ENCODE measurements around the gene RAPGEF4. TPM values are rescaled to one million over a fixed set of nuclear protein-coding genes. Genes with fewer than 3 reads are reported as not detected.

RAPGEF4 gene
- total and polyA plus RNA-seq, 12 donors = 1.2 to 11.2 (median 7.9) TPM

DNA sequence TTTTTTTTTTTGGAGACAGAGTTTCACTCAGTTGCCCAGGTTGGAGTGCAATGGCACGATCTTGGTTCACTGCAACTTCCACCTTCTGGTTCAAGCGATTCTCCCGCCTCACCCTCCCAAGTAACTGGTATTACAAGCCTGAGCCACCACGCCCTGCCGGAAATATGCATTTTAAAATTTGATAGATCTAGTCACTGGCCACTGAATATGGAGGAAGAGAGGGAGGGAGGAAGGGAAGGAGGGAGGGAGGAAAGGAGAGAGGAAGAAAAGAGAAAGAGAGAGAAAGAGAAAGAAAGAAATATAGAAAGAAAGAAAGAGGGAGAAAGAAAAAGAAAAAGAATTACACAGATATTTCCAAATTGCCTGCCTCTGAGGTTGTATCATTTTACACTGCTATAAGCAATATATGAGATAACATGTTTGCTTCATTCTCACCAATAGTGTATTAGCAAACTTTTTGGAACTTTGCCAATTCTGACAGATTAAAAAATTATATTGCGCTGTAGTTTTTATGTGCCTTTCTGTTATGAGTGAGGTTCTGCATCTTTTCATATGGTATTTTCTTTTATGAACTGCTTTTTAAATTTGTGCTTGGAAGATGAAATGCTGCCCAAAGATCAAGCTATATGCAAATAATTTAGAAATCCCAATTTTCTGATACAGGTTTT lies 178.8 kb downstream of the RAPGEF4 start:
- no peak overlapping the region for H3K4me3 ChIP-seq
- no peaks in the 10 kb centered on the region for H3K4me1 ChIP-seq
- intact Hi-C loops (cut with DNase I) = no loop called here
- H3K36me3 ChIP-seq = no peaks in the 10 kb centered on the region
- ATAC-seq (no peak), DNase-seq (no peak)
- no peak overlapping the region for H3K27ac ChIP-seq
- TF ChIP-seq, protein P1, sequence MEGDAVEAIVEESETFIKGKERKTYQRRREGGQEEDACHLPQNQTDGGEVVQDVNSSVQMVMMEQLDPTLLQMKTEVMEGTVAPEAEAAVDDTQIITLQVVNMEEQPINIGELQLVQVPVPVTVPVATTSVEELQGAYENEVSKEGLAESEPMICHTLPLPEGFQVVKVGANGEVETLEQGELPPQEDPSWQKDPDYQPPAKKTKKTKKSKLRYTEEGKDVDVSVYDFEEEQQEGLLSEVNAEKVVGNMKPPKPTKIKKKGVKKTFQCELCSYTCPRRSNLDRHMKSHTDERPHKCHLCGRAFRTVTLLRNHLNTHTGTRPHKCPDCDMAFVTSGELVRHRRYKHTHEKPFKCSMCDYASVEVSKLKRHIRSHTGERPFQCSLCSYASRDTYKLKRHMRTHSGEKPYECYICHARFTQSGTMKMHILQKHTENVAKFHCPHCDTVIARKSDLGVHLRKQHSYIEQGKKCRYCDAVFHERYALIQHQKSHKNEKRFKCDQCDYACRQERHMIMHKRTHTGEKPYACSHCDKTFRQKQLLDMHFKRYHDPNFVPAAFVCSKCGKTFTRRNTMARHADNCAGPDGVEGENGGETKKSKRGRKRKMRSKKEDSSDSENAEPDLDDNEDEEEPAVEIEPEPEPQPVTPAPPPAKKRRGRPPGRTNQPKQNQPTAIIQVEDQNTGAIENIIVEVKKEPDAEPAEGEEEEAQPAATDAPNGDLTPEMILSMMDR (IDR thresholded peaks at IDR 0.05) = no peak
- WGBS, 2 donors = 96% methylated on average over 6 of the region's 6 CpGs
- no peaks in the 10 kb centered on the region for H3K27me3 ChIP-seq
- H3K9me3 ChIP-seq = no peaks in the 10 kb centered on the region

DNA sequence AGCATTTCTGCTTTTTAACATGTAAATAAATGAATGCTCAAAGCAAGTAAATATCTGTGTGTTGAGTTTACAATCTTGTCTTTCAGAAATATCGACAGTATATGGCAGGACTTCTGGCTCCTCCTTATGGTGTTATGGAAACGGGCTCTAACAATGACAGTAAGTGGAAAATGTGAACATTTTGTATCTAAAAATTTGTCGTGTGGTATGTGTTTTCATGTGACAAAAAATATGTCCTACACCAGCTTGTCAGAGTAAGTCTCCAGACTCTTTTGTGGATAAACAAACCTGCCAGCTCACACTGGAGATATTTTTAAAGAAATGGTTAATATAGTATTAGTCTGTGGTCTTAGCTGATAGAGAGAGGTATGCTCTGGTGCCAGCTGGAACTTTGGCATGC lies 182.1 kb downstream of the RAPGEF4 start:
- no peak for ATAC-seq
- 75 to 77% methylated on average over 3 of the region's 3 CpGs for WGBS, 2 donors

DNA sequence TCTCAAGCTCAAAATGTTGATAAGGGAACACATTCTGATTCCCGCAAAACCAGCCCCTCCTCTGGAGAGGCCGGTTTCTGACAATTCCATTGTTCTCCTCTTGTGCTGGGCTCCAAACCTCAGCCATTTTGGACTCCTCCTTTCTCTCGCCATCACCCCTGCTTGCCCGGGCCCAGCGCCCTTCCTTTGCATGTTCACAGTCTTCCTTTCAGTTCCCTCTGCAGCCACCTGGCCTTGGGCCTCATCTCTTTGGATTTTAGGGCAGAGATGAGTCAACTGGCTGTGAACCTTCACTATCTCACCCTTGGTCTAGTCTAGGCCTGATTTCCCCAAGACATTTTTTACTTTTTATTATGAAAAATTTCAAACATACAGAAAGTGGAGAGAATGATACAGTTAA lies 184.1 kb downstream of the RAPGEF4 start:
- Histone ChIP-seq H3K27ac (no peak overlapping the region), H3K36me3 (no peaks in the 10 kb centered on the region), H3K9me3 (no peaks in the 10 kb centered on the region), H3K27me3 (no peaks in the 10 kb centered on the region), H3K4me1 (peaks cover 0 to 6% (median 0%) of the 10 kb centered on the region in 9 donors), H3K4me3 (no peak overlapping the region)
- TF ChIP-seq, protein P1 (IDR thresholded peaks at IDR 0.05) = no peak
- WGBS, 2 donors = 93 to 95% methylated on average over 5 of the region's 5 CpGs
- DNase-seq = no peak
- intact Hi-C loops (cut with DNase I) = no loop called here
- no peak for ATAC-seq

More for the DNA sequence above, 182.1 kb downstream of the RAPGEF4 start:
- Histone ChIP-seq H3K27me3 (no peaks in the 10 kb centered on the region), H3K4me1 (peaks cover 0 to 6% (median 0%) of the 10 kb centered on the region in 9 donors), H3K27ac (no peak overlapping the region), H3K4me3 (no peak overlapping the region), H3K36me3 (no peaks in the 10 kb centered on the region), H3K9me3 (no peaks in the 10 kb centered on the region)
- DNase-seq = no peak
- TF ChIP-seq, protein P1 (IDR thresholded peaks at IDR 0.05) = no peak
- intact Hi-C loops (cut with DNase I) = no loop called here

DNA sequence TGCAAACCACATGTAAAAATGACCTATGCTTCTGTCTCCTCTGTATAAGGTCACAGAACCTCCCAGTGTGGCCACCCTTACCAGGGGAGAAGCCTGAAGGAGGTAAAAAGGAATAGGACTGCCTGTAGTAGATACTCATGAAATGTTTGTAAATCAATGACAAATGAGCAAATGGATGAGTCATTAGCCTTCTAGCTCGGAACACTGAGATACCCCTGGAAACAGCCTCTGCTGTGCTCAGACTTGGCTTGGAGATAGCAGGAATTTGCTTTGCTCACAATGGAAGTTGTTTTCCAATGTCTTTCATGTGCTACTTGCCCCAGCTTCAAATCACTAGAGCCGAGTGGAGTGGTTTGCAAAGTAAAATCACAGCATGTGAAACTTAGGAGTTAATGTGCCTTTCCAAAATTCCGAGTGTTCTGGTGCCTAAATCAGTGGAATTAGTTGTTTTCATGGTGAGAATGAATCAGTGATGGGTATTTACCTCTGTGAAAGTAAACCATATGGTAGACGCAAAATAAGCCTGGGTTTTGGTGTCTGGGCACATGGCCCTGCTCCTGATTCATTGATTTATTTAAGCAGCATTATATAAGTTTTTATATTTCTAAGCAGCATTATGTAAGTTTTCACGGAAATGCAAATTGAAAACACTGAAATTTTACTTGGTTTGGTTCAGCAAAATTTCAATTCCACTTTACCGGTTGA lies 186.0 kb downstream of the RAPGEF4 start:
- no peaks in the 10 kb centered on the region for H3K36me3 ChIP-seq
- no peak overlapping the region for H3K27ac ChIP-seq
- no peak overlapping the region for H3K4me3 ChIP-seq
- TF ChIP-seq, protein P1 (IDR thresholded peaks at IDR 0.05) = no peak
- 90 to 96% methylated on average over 6 of the region's 6 CpGs for WGBS, 2 donors
- no peaks in the 10 kb centered on the region for H3K9me3 ChIP-seq
- H3K27me3 ChIP-seq = no peaks in the 10 kb centered on the region
- no peak for ATAC-seq
- DNase-seq = no peak
- H3K4me1 ChIP-seq = peaks cover 0 to 10% (median 0%) of the 10 kb centered on the region in 9 donors
- intact Hi-C loops (cut with DNase I) = no loop called here
